Measurements from ENCODE around the gene INSYN2B. TPM values are rescaled to one million over a fixed set of nuclear protein-coding genes. Genes with fewer than 3 reads are reported as not detected.

The INSYN2B gene
- total and polyA plus RNA-seq, 2 donors (not counting 1 experiment from before 2014, with no cell fraction given), result not detected

- DNase-seq (no peak), ATAC-seq (ENCODE audit: low read depth) (no peak)
- intact Hi-C loops (cut with micrococcal nuclease), result no loop called here
- no peak for TF ChIP-seq EZH2 (IDR thresholded peaks at IDR 0.05; ENCODE audit: borderline replicate concordance, insufficient read depth, low read depth, low read length, poor library complexity, severe bottlenecking)
- Histone ChIP-seq H3K36me3 (replicated peaks in 1 of 2; ENCODE audit: control extremely low read depth in 1 of 2, control insufficient read depth in 1 of 2, extremely low read depth in 1 of 2, insufficient read depth in 2 of 2, low read length in 1 of 2) (peaks cover 13 to 17% of the 10 kb centered on the region in 2 experiments), H3K9me3 (ENCODE audit: control extremely low read depth in 1 of 3, control insufficient read depth in 2 of 3, insufficient read depth in 1 of 3, low read length in 2 of 3) (no peaks in the 10 kb centered on the region), H3K4me2 (replicated peaks; ENCODE audit: low read depth, low read length, poor library complexity, severe bottlenecking) (no peak overlapping the region), H4K20me1 (ENCODE audit: control insufficient read depth, insufficient read depth, low read length, poor library complexity, severe bottlenecking) (peaks cover 5% of the 10 kb centered on the region), H3K4me1 (ENCODE audit: control insufficient read depth in 2 of 2, insufficient read depth in 2 of 2, low read length in 2 of 2) (peaks cover 0 to 11% of the 10 kb centered on the region in 2 donors), H2AFZ (ENCODE audit: insufficient read depth, low read depth, low read length, poor library complexity, severe bottlenecking) (no peak overlapping the region), H3K27ac (ENCODE audit: low read length in 2 of 2) (no peak overlapping the region), H3K27me3 (replicated peaks in 1 of 4; ENCODE audit: control extremely low read depth in 1 of 4, control insufficient read depth in 3 of 4, insufficient read depth in 4 of 4, low read length in 3 of 4) (no peaks in the 10 kb centered on the region), H3K4me3 (ENCODE audit: control extremely low read depth in 1 of 5, extremely low read depth in 1 of 5, insufficient read depth in 1 of 5, low read depth in 2 of 5, low read length in 4 of 5) (no peak overlapping the region), H3K79me2 (ENCODE audit: control insufficient read depth, insufficient read depth, low read length) (peaks cover 6% of the 10 kb centered on the region), H3K9ac (ENCODE audit: low read length) (no peak overlapping the region)
- ChIA-PET POLR2A (no interaction called here), CTCF (no interaction called here)
- no peak overlapping the region for H3K27ac Mint-ChIP-seq
- H3K27me3 Mint-ChIP-seq, result no peaks in the 10 kb centered on the region
- H3K9me3 Mint-ChIP-seq (ENCODE audit: insufficient read depth), result no peaks in the 10 kb centered on the region
- peaks cover 15% of the 10 kb centered on the region for H3K4me1 Mint-ChIP-seq
- 97% methylated on average over 8 of the region's 8 CpGs for WGBS (ENCODE audit: insufficient coverage)
- H3K4me3 Mint-ChIP-seq, result no peak overlapping the region
Observed at GRCh38 chr5:169875091-169875728, 105.1 kb downstream of the INSYN2B start.

- H3K4me3 ChIP-seq (ENCODE audit: control extremely low read depth in 1 of 5, extremely low read depth in 1 of 5, insufficient read depth in 1 of 5, low read depth in 2 of 5, low read length in 4 of 5), result no peak overlapping the region
- DNase-seq (no peak), ATAC-seq (ENCODE audit: low read depth) (no peak)
- TF ChIP-seq EZH2 (IDR thresholded peaks at IDR 0.05; ENCODE audit: borderline replicate concordance, insufficient read depth, low read depth, low read length, poor library complexity, severe bottlenecking), result no peak
- no peak for TF ChIP-seq CTCF (IDR thresholded peaks at IDR 0.05)
- ChIA-PET CTCF (no interaction called here), POLR2A (no interaction called here)
- H3K9me3 Mint-ChIP-seq (ENCODE audit: insufficient read depth), result no peaks in the 10 kb centered on the region
- no CpG with 5 or more reads among the region's 4 CpGs for WGBS (ENCODE audit: insufficient coverage)
- no peak overlapping the region for H3K9ac ChIP-seq (ENCODE audit: low read length)
- no peak overlapping the region for H3K4me2 ChIP-seq (replicated peaks; ENCODE audit: low read depth, low read length, poor library complexity, severe bottlenecking)
- H3K4me1 Mint-ChIP-seq, result peaks cover 10% of the 10 kb centered on the region
- no peak overlapping the region for H3K27ac ChIP-seq (ENCODE audit: low read length in 2 of 2)
- peaks cover 8% of the 10 kb centered on the region for H3K79me2 ChIP-seq (ENCODE audit: control insufficient read depth, insufficient read depth, low read length)
- H3K9me3 ChIP-seq (ENCODE audit: control extremely low read depth in 1 of 3, control insufficient read depth in 2 of 3, insufficient read depth in 1 of 3, low read length in 2 of 3), result no peaks in the 10 kb centered on the region
- H3K27me3 Mint-ChIP-seq, result no peaks in the 10 kb centered on the region
- peaks cover 0 to 7% of the 10 kb centered on the region in 2 donors for H3K4me1 ChIP-seq (ENCODE audit: control insufficient read depth in 2 of 2, insufficient read depth in 2 of 2, low read length in 2 of 2)
- no peak overlapping the region for H2AFZ ChIP-seq (ENCODE audit: insufficient read depth, low read depth, low read length, poor library complexity, severe bottlenecking)
- no peak overlapping the region for H3K4me3 Mint-ChIP-seq
- H3K27ac Mint-ChIP-seq, result no peak overlapping the region
- peaks cover 19 to 20% of the 10 kb centered on the region in 2 experiments for H3K36me3 ChIP-seq (replicated peaks in 1 of 2; ENCODE audit: control extremely low read depth in 1 of 2, control insufficient read depth in 1 of 2, extremely low read depth in 1 of 2, insufficient read depth in 2 of 2, low read length in 1 of 2)
- no peaks in the 10 kb centered on the region for H3K27me3 ChIP-seq (replicated peaks in 1 of 4; ENCODE audit: control extremely low read depth in 1 of 4, control insufficient read depth in 3 of 4, insufficient read depth in 4 of 4, low read length in 3 of 4)
- intact Hi-C loops (cut with micrococcal nuclease), result no loop called here
- H4K20me1 ChIP-seq (ENCODE audit: control insufficient read depth, insufficient read depth, low read length, poor library complexity, severe bottlenecking), result peaks cover 5% of the 10 kb centered on the region
Observed at GRCh38 chr5:169874621-169875020, 105.7 kb downstream of the INSYN2B start.

All from B cell (primary cell).